ENCODE results near the gene TMEM117. TPM values are rescaled to one million over a fixed set of nuclear protein-coding genes. Genes with fewer than 3 reads are reported as not detected.

TMEM117 gene
- total RNA-seq, 2 experiments from 2014 or later: 0.95 to 0.96 TPM

DNA sequence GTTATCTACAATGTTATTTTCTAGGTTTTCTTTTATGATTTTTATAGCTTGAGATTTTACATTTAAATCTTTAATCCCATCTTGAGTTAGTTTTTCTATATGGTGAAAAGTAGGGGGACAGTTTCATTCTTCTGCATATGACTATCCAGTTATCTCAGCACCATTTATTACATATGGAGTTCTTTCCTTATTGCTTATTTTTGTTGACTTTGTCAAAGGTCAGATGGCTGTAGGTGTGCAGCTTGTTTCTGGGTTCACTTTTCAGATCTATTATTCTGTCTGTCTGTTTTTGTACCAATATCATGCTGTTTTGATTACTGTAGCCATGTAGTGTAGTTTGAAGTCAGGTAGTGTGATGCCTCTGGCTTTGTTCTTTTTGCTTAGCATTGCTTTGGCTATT is 477.3 kb downstream of the TMEM117 start:
- ChIA-PET CTCF (interaction anchor here (1.8 kb wide), 1 partner anchor 635 kb away, joined by 6 read pairs; no protein-coding TSS in a partner anchor), POLR2A (no interaction called here)
- TF ChIP-seq, protein P1, sequence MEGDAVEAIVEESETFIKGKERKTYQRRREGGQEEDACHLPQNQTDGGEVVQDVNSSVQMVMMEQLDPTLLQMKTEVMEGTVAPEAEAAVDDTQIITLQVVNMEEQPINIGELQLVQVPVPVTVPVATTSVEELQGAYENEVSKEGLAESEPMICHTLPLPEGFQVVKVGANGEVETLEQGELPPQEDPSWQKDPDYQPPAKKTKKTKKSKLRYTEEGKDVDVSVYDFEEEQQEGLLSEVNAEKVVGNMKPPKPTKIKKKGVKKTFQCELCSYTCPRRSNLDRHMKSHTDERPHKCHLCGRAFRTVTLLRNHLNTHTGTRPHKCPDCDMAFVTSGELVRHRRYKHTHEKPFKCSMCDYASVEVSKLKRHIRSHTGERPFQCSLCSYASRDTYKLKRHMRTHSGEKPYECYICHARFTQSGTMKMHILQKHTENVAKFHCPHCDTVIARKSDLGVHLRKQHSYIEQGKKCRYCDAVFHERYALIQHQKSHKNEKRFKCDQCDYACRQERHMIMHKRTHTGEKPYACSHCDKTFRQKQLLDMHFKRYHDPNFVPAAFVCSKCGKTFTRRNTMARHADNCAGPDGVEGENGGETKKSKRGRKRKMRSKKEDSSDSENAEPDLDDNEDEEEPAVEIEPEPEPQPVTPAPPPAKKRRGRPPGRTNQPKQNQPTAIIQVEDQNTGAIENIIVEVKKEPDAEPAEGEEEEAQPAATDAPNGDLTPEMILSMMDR (IDR thresholded peaks at IDR 0.05): no peak
- H3K27me3 Mint-ChIP-seq: no peaks in the 10 kb centered on the region
- H3K9me3 Mint-ChIP-seq: no peaks in the 10 kb centered on the region
- no peaks in the 10 kb centered on the region for H3K4me1 Mint-ChIP-seq (ENCODE audit: low read depth)
- intact Hi-C loops (cut with micrococcal nuclease): no loop called here
- ATAC-seq: no peak
- H3K36me3 Mint-ChIP-seq (ENCODE audit: low read depth): no peaks in the 10 kb centered on the region
- DNase-seq: no peak
- no peak overlapping the region for H3K27ac Mint-ChIP-seq
- no peak overlapping the region for H3K4me3 Mint-ChIP-seq

DNA sequence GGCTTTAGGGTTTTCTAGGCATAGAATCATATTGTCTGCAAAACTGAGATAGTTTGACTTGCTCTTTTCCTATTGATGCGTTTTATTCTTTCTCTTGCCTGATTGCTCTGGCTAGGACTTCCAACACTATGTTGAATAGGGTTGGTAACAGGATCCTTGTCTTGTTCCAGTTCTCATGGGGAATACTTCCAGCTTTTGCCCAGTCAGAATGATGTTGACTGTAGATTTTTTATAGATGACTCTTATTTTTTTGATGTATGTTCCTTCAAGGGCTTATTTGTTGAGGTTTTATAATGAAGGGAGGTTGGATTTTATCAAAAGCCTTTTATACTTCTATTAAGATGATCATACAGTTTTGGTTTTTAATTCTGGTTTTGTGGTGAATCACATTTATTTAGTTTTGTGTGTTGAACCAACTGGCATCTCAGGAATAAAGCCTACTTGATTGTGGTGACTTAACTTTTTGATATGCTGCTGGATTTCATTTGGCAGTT is 478.2 kb downstream of the TMEM117 start:
- CTCF ChIA-PET: interaction anchor here (1.4 to 1.8 kb wide), 2 partner anchors 12 to 634 kb away, joined by 3 to 6 read pairs; no protein-coding TSS in a partner anchor
- no peaks in the 10 kb centered on the region for H3K36me3 Mint-ChIP-seq (ENCODE audit: low read depth)

DNA sequence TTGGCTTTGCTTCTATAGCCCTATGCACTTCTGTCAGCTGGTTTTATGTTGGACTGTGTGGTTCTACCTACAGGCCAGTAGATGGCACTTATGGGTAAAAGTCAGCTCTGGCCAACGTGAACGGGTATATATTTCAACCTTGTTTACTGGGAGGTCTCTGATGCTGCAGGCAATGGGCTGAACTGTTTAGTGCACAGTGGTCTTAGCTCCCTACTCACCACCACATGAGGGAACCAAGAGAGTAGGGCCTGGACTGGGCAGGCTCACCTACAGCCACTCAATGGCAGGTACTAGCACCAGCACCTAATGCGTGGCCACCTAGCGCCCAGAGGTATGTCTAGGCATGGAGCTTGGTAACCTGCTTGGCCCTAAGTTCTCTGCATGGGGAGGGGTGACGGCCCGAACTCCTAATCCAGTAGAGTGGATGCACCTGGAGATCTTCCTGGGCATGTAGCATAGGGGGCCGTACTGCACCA is 481.8 kb downstream of the TMEM117 start:
- Mint-ChIP-seq H3K27ac (no peak overlapping the region), H3K9me3 (no peaks in the 10 kb centered on the region), H3K27me3 (no peaks in the 10 kb centered on the region), H3K36me3 (ENCODE audit: low read depth) (no peaks in the 10 kb centered on the region), H3K4me1 (ENCODE audit: low read depth) (no peaks in the 10 kb centered on the region), H3K4me3 (no peak overlapping the region)
- CTCF ChIA-PET: interaction anchor here (1.2 to 1.3 kb wide), 3 partner anchors 302 to 660 kb away, joined by 3 to 7 read pairs (median 3); no protein-coding TSS in a partner anchor
- TF ChIP-seq, protein P1 (IDR thresholded peaks at IDR 0.05): peak; percentile 34
- DNase-seq (peak; percentile 5), ATAC-seq (peak; percentile 83)
- intact Hi-C loops (cut with micrococcal nuclease): loop anchor here (5.0 kb wide), 1 partner anchor 610 kb away; no protein-coding TSS in a partner anchor
- POLR2A ChIA-PET: no interaction called here

More for the DNA sequence above, 478.2 kb downstream of the TMEM117 start:
- ATAC-seq: no peak
- H3K4me1 Mint-ChIP-seq (ENCODE audit: low read depth): no peaks in the 10 kb centered on the region
- intact Hi-C loops (cut with micrococcal nuclease): no loop called here
- TF ChIP-seq, protein P1 (IDR thresholded peaks at IDR 0.05): no peak
- DNase-seq: no peak
- no peak overlapping the region for H3K27ac Mint-ChIP-seq
- no peaks in the 10 kb centered on the region for H3K27me3 Mint-ChIP-seq
- H3K9me3 Mint-ChIP-seq: no peaks in the 10 kb centered on the region
- POLR2A ChIA-PET: no interaction called here
- H3K4me3 Mint-ChIP-seq: no peak overlapping the region

DNA sequence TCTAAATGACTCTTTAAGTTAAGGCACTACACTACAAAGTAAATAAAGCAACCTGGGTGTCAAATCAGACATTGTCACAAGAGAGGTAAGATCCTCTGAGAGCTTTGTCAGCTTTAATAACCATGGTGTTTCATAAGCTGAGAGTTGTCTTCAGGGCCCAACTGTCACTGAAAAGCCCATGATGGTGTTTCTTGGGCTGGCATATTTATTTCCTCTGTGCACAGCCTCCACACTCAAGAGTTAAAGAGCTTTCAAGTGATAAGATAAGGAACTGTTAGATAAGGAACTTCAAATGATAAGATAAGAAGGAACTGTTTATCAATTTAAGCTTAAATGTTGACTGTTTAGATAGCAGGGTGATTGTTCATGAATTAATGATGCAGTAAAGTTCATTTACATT is 495.4 kb downstream of the TMEM117 start:
- peaks cover 9% of the 10 kb centered on the region for H3K9me3 Mint-ChIP-seq
- POLR2A ChIA-PET: no interaction called here
- ATAC-seq: no peak
- TF ChIP-seq, protein P1 (IDR thresholded peaks at IDR 0.05): no peak
- no peaks in the 10 kb centered on the region for H3K36me3 Mint-ChIP-seq (ENCODE audit: low read depth)
- no peak overlapping the region for H3K27ac Mint-ChIP-seq
- CTCF ChIA-PET: interaction anchor here (1.1 to 1.5 kb wide), 2 partner anchors 10 to 618 kb away, joined by 3 to 4 read pairs; no protein-coding TSS in a partner anchor
- DNase-seq: no peak
- H3K4me3 Mint-ChIP-seq: no peak overlapping the region
- no peaks in the 10 kb centered on the region for H3K27me3 Mint-ChIP-seq
- intact Hi-C loops (cut with micrococcal nuclease): no loop called here
- no peaks in the 10 kb centered on the region for H3K4me1 Mint-ChIP-seq (ENCODE audit: low read depth)

DNA sequence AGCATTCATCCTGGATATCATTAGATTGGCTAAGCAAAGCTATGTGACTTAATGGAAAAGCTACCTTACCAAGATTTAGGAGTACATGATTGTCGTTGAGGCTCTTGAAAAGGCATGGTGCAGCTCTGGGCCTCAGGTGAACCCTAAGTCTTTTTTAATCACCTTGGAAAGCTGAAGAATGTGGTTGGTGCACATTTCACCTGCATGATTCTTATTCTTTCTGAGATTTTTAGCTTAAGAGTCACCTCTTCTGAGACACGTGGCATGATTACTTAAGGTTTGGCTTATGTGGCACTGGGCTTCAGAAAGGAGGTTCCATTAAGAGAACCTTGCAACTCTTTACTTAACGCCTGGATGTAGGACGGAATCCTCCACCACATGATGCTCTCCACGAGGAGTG is 498.5 kb downstream of the TMEM117 start:
- CTCF ChIA-PET: no interaction called here
- ATAC-seq: no peak

More for the DNA sequence above, 498.5 kb downstream of the TMEM117 start:
- Mint-ChIP-seq H3K27me3 (no peaks in the 10 kb centered on the region), H3K4me1 (ENCODE audit: low read depth) (no peaks in the 10 kb centered on the region), H3K36me3 (ENCODE audit: low read depth) (no peaks in the 10 kb centered on the region), H3K4me3 (no peak overlapping the region), H3K27ac (no peak overlapping the region), H3K9me3 (peaks cover 9% of the 10 kb centered on the region)
- DNase-seq: no peak
- POLR2A ChIA-PET: no interaction called here
- intact Hi-C loops (cut with micrococcal nuclease): no loop called here
- TF ChIP-seq, protein P1 (IDR thresholded peaks at IDR 0.05): no peak

All from activated CD8-positive, alpha-beta T cell treated with anti-CD3 and anti-CD28 coated beads for 36 hours (primary cell).